AG04449 (cell line): ENCODE data around the gene CDHR3.

Experiments used
- CTCF ChIA-PET: fragments of 350-600 bp; formaldehyde crosslinking; extraction: SDS; loops from one replicate; lab custom pipeline; 2021; ENCODE audit warnings: antibody characterized with exemption; lab: Yijun Ruan, JAX
- POLR2A ChIA-PET: fragments of 400-600, 350-600 bp; formaldehyde crosslinking; extraction: SDS; loops from one replicate; lab custom pipeline; 2020; ENCODE audit warnings: antibody characterized with exemption, inconsistent platforms; lab: Yijun Ruan, JAX
- DNase-seq: peaks from one replicate; pipeline ENCODE4 v3.0.0-alpha.2; 2010; ENCODE audit warnings: low read depth, low spot score
- H3K4me3 ChIP-seq: 2 replicates; pipeline ENCODE4 v1.5.1; 2011; ENCODE audit warnings: low read depth, mild to moderate bottlenecking, control low read depth, low read length
- CTCF ChIP-seq: IDR thresholded peaks from one replicate; pipeline ENCODE4 v1.5.1; 2011; ENCODE audit warnings: mild to moderate bottlenecking, moderate library complexity, low read length, control low read depth, inconsistent platforms; ENCODE audit not compliant: insufficient read depth; ENCODE audit errors: missing control alignments

The CDHR3 gene

DNA sequence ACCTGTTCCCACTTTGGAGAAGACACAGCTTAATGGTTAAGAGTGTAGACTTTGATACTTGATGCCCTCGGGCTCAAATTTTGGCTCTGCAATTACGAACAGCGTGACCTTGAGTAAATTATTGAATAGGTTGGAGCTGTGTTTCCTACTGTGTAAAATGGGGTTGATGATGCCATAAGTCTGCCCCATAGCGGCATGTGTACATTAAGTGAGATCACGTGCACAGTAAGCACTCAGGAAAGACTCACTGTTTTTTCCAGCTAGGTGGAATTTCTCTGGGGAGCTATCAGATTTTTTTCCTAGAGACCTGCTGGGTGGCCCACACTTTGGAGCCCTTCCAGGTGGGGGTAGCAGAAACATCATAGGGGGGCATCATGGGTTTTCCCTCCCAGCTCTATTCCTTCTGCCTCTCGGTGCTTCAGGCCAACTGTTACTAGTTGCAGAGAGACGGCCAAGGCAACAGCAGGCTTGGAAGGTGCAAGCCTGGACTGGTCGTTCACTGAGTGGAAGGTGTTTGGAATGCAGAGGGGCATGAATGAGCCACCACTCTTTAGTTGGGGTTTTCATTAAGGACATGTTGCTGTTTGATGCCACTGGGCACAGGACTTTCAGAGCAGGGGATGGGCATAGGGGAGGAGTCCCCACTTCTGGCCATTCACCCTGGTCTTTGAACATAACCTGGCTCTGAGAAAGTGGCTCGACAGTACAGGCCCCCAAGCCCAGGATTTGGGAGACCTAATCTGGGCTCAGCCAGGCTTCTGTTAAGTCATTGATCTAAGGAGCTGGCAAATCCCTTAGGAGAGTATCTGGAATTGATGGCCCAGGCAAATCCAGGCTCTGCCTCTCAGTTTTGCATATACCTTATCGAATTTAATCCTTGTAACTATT, 85.0 kb downstream of the CDHR3 start:
- no peak for DNase-seq
- ChIA-PET POLR2A (no interaction called here), CTCF (interaction anchor here (0.7 to 15.1 kb wide), 8 partner anchors 10 to 396 kb away, joined by 3 to 319 read pairs (median 4); no protein-coding TSS in a partner anchor)
- no peak for TF ChIP-seq CTCF
- H3K4me3 ChIP-seq, result no peak overlapping the region

DNA sequence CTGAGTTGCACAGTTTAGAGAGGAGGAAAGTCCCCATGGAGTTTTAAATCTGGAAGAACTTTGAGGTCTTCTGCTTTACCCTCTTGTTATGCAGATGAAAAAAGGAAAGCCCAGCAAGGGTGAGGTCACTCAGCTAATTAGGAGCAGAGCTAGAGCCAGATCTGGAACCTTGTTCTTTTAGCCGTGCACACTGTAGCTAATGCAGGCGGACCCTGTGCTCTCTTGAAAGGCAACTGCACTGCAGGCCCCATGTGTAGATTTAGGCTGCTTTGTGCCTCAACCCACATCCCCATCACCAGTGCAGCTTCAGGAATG, 85.6 kb downstream of the CDHR3 start:
- no peak overlapping the region for H3K4me3 ChIP-seq
- ChIA-PET POLR2A (no interaction called here), CTCF (interaction anchor here (0.9 to 15.1 kb wide), 5 partner anchors 9 to 289 kb away, joined by 4 to 319 read pairs (median 20); no protein-coding TSS in a partner anchor)
- TF ChIP-seq CTCF, result no peak
- DNase-seq, result no peak

- no peak overlapping the region for H3K4me3 ChIP-seq
- TF ChIP-seq CTCF, result no peak
- CTCF ChIA-PET, result interaction anchor here (0.9 to 15.1 kb wide), 10 partner anchors 8 to 392 kb away, joined by 3 to 400 read pairs (median 12); no protein-coding TSS in a partner anchor
- POLR2A ChIA-PET, result no interaction called here
- DNase-seq, result no peak
Measured at GRCh38 chr7:106049139-106049752, 86.2 kb downstream of the CDHR3 start.

GRCh38 chr7:106050002-106050745, 87.1 kb downstream of the CDHR3 start:
- H3K4me3 ChIP-seq, result no peak overlapping the region
- CTCF ChIA-PET, result interaction anchor here (0.9 to 10.4 kb wide), 13 partner anchors 8 to 393 kb away, joined by 3 to 400 read pairs (median 5); no protein-coding TSS in a partner anchor
- POLR2A ChIA-PET, result interaction anchor here (0.5 kb wide), 1 partner anchor 612 kb away, joined by 4 read pairs; no protein-coding TSS in a partner anchor
- no peak for DNase-seq
- peak; percentile 45 for TF ChIP-seq CTCF

DNA sequence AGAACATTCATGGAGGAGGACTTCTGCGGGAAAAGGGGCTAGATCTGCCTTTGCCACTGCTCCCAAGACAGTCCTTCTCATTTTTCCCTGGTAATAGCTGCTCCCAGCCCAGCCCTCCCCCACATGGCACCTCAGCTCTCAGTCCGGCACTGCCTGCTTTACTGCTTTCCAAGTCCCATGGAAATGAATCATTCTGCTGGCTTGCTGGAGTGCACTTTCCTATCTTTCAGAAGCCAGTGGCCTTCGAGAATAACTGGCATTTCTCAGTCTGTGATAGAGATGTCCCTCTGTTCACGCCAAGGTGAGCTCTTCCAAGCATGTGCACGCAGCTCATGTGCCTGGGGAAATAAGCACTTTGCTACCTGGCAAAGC, 87.7 kb downstream of the CDHR3 start:
- no peak overlapping the region for H3K4me3 ChIP-seq
- no peak for TF ChIP-seq CTCF
- DNase-seq, result no peak
- CTCF ChIA-PET, result interaction anchor here (0.7 to 10.4 kb wide), 14 partner anchors 8 to 519 kb away, joined by 3 to 400 read pairs (median 4); no protein-coding TSS in a partner anchor
- POLR2A ChIA-PET, result interaction anchor here (0.5 kb wide), 1 partner anchor 612 kb away, joined by 4 read pairs; no protein-coding TSS in a partner anchor
